LNCaP clone FGC (cell line): Measurements from ENCODE around the gene IBTK.
"Not testable (repeated sequence)": the region's sequence is repeated elsewhere in the genome, so short reads cannot be mapped to it uniquely, and the experiment has no call there.

Source experiments
- DNase-seq: peaks from one replicate; pipeline ENCODE4 v3.0.0-alpha.2; 2011; ENCODE audit warnings: low read depth
- H3K4me3 ChIP-seq: 2 replicates; pipeline ENCODE4 v1.5.1; 2011; ENCODE audit warnings: mild to moderate bottlenecking, low read depth, low read length, control low read depth
- TF ChIP-seq, protein P1 (sequence below): IDR thresholded peaks from 2 replicates; pipeline ENCODE4 v1.5.1; 2012; ENCODE audit warnings: mild to moderate bottlenecking; ENCODE audit not compliant: control insufficient read depth, insufficient read depth; ENCODE audit errors: extremely low read depth

The IBTK gene

DNA sequence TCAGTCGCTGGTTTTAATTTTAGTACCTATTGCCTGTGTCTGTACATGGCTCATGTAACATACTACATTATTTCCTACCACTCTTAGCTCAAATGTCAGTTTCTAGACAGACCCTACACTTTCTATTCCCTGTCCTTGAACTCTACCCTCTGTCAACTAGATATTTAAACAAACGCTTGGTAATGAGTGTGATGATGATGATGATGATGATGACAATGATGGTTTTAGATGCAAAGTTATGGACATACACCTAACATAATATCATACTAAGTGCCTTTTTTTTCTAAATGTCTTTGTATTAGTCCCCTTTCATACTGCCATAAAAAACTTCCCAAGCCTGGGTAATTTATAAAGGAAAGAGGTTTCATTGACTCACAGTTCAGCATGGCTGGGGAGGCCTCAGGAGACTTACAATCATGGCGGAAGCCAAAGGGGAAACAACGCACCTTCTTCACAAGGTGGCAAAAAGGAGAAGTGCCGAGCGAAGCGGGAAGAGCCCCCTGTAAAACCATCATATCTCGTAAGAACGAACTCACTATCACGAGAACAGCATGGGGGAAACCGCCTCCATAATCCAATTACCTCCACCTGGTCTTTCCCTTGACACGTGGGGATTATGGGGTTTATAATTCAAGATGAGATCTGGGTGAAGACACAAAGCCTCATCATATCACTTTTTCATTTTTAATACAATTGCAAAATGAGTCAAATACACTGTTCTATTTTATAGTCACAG lies 87.1 kb downstream of the IBTK start:
- TF ChIP-seq, protein P1, sequence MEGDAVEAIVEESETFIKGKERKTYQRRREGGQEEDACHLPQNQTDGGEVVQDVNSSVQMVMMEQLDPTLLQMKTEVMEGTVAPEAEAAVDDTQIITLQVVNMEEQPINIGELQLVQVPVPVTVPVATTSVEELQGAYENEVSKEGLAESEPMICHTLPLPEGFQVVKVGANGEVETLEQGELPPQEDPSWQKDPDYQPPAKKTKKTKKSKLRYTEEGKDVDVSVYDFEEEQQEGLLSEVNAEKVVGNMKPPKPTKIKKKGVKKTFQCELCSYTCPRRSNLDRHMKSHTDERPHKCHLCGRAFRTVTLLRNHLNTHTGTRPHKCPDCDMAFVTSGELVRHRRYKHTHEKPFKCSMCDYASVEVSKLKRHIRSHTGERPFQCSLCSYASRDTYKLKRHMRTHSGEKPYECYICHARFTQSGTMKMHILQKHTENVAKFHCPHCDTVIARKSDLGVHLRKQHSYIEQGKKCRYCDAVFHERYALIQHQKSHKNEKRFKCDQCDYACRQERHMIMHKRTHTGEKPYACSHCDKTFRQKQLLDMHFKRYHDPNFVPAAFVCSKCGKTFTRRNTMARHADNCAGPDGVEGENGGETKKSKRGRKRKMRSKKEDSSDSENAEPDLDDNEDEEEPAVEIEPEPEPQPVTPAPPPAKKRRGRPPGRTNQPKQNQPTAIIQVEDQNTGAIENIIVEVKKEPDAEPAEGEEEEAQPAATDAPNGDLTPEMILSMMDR = no peak
- no peak for DNase-seq
- H3K4me3 ChIP-seq = no peak overlapping the region

DNA sequence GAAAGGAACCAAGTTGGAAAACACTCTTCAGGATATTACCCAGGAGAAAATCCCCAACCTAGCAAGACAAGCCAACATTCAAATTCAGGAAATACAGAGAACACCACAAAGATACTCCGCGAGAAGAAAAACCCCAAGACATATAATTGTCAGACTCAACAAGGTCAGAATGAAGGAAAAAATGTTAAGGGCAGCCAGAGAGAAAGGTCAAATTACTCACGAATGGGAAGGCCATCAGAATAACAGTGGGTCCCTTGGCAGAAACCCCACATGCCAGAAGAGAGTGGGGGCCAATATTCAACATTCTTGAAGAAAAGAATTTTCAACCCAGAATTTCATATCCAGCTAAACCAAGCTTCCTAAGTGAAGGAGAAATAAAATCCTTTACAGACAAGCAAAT lies 94.8 kb downstream of the IBTK start:
- not testable (repeated sequence) for H3K4me3 ChIP-seq, DNase-seq

- not testable (repeated sequence) for DNase-seq
These were observed 96.4 kb downstream of the IBTK start for GRCh38 chr6:82151147-82151546.

DNA sequence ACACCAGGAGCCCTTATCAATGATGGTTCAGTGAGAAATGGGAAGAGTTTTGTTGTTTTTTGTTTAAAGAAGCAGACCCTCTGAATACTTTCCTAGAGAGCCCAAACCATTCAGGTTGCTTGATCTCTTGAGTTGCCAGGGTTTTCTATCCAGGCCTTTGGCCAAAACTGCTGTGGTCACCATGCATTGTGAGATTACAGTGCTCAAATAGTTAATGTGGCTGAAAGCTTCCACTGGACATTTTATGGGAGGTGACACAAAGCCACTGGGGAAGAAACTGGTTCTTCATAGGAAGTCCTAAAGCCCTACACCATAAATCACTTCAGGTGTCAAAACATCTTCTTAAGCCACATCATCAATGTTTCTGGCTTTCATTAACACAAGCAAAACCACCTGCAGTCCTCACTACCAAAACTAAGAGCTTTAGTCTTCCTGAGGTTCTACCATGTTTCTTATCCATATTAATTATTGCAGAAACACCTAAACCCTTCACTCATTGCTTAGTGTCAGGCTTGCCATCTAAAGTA lies 101.6 kb downstream of the IBTK start:
- no peak for DNase-seq
- TF ChIP-seq, protein P1 = no peak
- H3K4me3 ChIP-seq = no peak overlapping the region

More at GRCh38 chr6:82151147-82151546, 96.4 kb downstream of the IBTK start:
- H3K4me3 ChIP-seq = not testable (repeated sequence)

- DNase-seq = no peak
- H3K4me3 ChIP-seq = no peak overlapping the region
These were observed 102.6 kb downstream of the IBTK start for GRCh38 chr6:82144852-82145340.

GRCh38 chr6:82144007-82144851 lies 103.3 kb downstream of the IBTK start:
- TF ChIP-seq, protein P1 = no peak
- no peak for DNase-seq
- no peak overlapping the region for H3K4me3 ChIP-seq

More at GRCh38 chr6:82144852-82145340, 102.6 kb downstream of the IBTK start:
- TF ChIP-seq, protein P1 = no peak

DNA sequence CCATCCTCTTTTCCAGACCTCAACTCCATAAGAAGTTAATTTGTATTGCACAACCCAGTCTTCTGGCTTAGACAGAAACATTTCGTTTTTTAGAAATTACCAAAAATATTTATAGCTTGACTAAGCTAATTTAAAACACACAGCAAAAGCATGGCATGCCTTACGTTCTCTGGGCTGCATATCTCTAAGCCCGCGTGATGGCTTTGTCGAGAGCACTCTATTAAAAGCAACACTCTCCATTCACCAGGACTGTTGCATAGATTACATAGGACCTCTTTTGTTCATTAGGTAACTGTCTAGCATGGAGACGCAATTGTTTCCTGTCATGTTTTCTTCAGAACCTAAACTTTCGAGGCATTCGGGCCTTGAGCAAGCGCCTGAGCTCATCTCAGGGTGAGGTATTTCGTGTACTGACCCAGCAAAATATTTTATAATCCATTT lies 104.5 kb downstream of the IBTK start:
- TF ChIP-seq, protein P1 = no peak
- no peak for DNase-seq
- no peak overlapping the region for H3K4me3 ChIP-seq
